A549 (cell line): ENCODE results near the gene DCDC2.

Experiments used
- CTCF ChIP-seq: fragments of >200 bp; sonication (Bioruptor Twin); formaldehyde crosslinking; IDR thresholded peaks from 3 replicates; pipeline ENCODE4 v1.5.1; 2016
- HES2 ChIP-seq: fragments of >200 bp; sonication (Bioruptor Twin); formaldehyde crosslinking; IDR thresholded peaks from 2 replicates; pipeline ENCODE4 v1.6.1; 2016
- POLR2A ChIP-seq: IDR thresholded peaks from 2 replicates; pipeline ENCODE4 v1.6.1; 2012; ENCODE audit warnings: mild to moderate bottlenecking, low read length
- RAD21 ChIP-seq, 2 experiments: fragments of >200 bp in 1 of 2; sonication (Bioruptor Twin) in 1 of 2; formaldehyde crosslinking in 1 of 2; IDR thresholded peaks in 1 of 2; conservative IDR thresholded peaks in 1 of 2; 2 replicates in 1 of 2; 3 replicates in 1 of 2; pipeline ENCODE4 v1.6.1; 2012 to 2018; ENCODE audit warnings: inconsistent platforms in 1 of 2

DNA sequence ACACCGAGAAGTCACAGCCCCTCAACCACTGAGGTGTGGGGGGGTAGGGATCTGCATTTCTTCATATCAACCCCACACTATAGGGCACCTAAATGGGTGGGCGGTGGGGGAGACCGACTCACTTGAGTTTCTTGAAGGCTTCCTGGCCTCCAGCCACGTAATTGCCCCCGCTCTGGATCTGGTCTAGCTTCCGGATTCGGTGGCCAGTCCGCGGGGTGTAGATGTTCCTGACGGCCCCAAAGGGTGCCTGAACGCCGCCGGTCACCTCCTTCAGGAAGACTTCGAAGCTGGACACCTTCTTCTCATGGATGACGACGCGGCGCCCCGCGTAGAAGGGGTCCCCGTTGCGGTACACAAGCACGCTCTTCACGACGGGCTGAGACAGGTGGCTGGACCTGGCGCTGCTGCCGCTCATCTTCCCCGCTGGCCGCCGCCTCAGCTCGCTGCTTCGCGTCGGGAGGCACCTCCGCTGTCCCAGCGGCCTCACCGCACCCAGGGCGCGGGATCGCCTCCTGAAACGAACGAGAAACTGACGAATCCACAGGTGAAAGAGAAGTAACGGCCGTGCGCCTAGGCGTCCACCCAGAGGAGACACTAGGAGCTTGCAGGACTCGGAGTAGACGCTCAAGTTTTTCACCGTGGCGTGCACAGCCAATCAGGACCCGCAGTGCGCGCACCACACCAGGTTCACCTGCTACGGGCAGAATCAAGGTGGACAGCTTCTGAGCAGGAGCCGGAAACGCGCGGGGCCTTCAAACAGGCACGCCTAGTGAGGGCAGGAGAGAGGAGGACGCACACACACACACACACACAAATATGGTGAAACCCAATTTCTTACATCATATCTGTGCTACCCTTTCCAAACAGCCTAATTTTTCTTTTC is at the start of gene DCDC2:
- no peak for TF ChIP-seq RAD21 (conservative IDR thresholded peaks at IDR 0.05 in 1 of 2, IDR thresholded peaks at IDR 0.05 in 1 of 2)
- TF ChIP-seq POLR2A: no peak
- no peak for TF ChIP-seq HES2
- TF ChIP-seq CTCF: 0 out of 3 replicates have a peak, but pooled peaks have one; percentile 6
